Stomach (tissue), 9 donors: ENCODE results near the gene MBTD1. TPM values are rescaled to one million over a fixed set of nuclear protein-coding genes. Genes with fewer than 3 reads are reported as not detected.

Experiments used
- DNase-seq, 2 donors: peaks; one replicate each; pipeline versions ENCODE4 v3.0.0 to v3.0.0-alpha.2; 2013 to 2019
- H3K27ac ChIP-seq, 5 donors: fragments of 200-600 bp in 4 of 5; sonication (generic) in 4 of 5; one replicate each; pipeline ENCODE4 v1.5.1; 2013 to 2019; ENCODE audit warnings: mild to moderate bottlenecking in 1 of 5, moderate library complexity in 1 of 5
- H3K27me3 ChIP-seq, 3 donors: fragments of 200-600 bp; sonication (generic); one replicate each; pipeline ENCODE4 v1.5.1; 2017 to 2019; ENCODE audit warnings: mixed run types in 1 of 3
- H3K36me3 ChIP-seq, 4 donors: fragments of 200-600 bp; sonication (generic); 1 replicate in 3 of 4; 2 replicates in 1 of 4; pipeline ENCODE4 v1.5.1; 2016 to 2019
- H3K4me1 ChIP-seq, 4 donors: fragments of 200-600 bp; sonication (generic); one replicate each; pipeline ENCODE4 v1.5.1; 2016 to 2019
- H3K4me3 ChIP-seq, 4 donors: fragments of 200-600 bp; sonication (generic) in 3 of 4; one replicate each; pipeline ENCODE4 v1.5.1; 2016 to 2019; ENCODE audit warnings: mild to moderate bottlenecking in 1 of 4
- H3K9me3 ChIP-seq, 4 donors: fragments of 200-600 bp; sonication (generic); one replicate each; pipeline ENCODE4 v1.5.1; 2016 to 2019
- EP300 ChIP-seq: sonication (generic); formaldehyde crosslinking; IDR thresholded peaks from one replicate; pipeline ENCODE4 v1.6.1; 2017; ENCODE audit warnings: antibody characterized with exemption
- POLR2A ChIP-seq, 4 donors: fragments of 450-650 bp; IDR thresholded peaks; one replicate each; pipeline ENCODE4 v1.6.1; 2016; ENCODE audit warnings: antibody characterized with exemption in 4 of 4, control low read depth in 2 of 4, mild to moderate bottlenecking in 1 of 4, moderate library complexity in 1 of 4
- POLR2AphosphoS5 ChIP-seq, 3 donors: sonication (generic); formaldehyde crosslinking; IDR thresholded peaks; one replicate each; pipeline ENCODE4 v1.6.1; 2016; ENCODE audit warnings: antibody characterized with exemption in 3 of 3
- WGBS, 5 donors: extraction: QIAGEN DNeasy Blood & Tissue Kit in 3 of 5; methylation state at CpG; one replicate each; pipeline versions ENCODE4 v1.1.5 to v1.1.7; 2013 to 2018; 5-methylcytosine and 5-hydroxymethylcytosine counted together
- intact Hi-C: fragments of 100-400 bp; cut with DNase I; formaldehyde crosslinking; loops from one replicate; pipeline ENCODE4 v1.15.1; 2023; ENCODE audit warnings: low total_unique reads
- polyA plus RNA-seq, 3 donors: library from polyadenylated mRNA; stranded (reverse); fragments of 200-250 nt; gene quantifications; one replicate each; pipeline ENCODE4 v1.2.3, GENCODE V29; 2013
- total RNA-seq, 5 donors: library from RNA; depleted of rRNA; stranded (reverse); fragments of >200 nt; gene quantifications; one replicate each; pipeline versions ENCODE4 v1.1.0 to v1.2.3, GENCODE V29; 2014 to 2016
- TF ChIP-seq, protein P1 (sequence below), 7 experiments: fragments of 450-650 bp in 4 of 7; fragments of 200-600 bp in 3 of 7; sonication (generic) in 3 of 7; IDR thresholded peaks; one replicate each; pipeline ENCODE4 v1.5.1; 2016 to 2019; ENCODE audit warnings: antibody characterized with exemption in 7 of 7, control low read depth in 2 of 7, mild to moderate bottlenecking in 1 of 7
- donor health status: healthy with polysubstance abuse.
- donor health status: Bipolar disorder and iron deficiency.
- donor health status: healthy.

Gene MBTD1
- total and polyA plus RNA-seq, 8 donors: 4.4 to 56.7 (median 9.8) TPM

DNA sequence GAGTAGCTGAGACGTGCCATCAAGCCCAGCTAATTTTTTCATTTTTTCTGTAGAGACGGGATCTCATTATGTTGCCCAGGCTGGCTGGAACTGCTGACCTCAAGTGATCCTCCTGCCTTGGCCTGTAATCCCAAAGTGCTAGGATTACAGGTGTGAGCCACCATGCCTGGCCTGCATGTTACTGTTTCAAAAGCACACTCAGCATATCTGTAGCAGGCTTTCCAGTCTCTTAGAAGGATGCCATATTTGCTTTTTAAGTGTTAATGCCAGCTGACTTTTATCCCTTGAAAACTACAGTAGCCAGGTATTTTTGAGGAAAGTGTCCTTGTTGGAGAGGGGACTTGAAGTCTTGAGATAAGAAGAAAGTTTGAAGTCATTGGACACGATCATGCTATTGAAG lies 123.9 kb downstream of the MBTD1 start:
- Histone ChIP-seq H3K27ac (no peak overlapping the region), H3K4me3 (no peak overlapping the region), H3K4me1 (peaks cover 0 to 16% (median 5%) of the 10 kb centered on the region in 4 donors), H3K36me3 (no peaks in the 10 kb centered on the region), H3K9me3 (no peaks in the 10 kb centered on the region), H3K27me3 (no peaks in the 10 kb centered on the region)
- WGBS, 5 donors: 93 to 96% (median 95%) methylated on average over 3 of the region's 3 CpGs
- no peak for DNase-seq
- intact Hi-C loops: no loop called here
- TF ChIP-seq, protein P1, sequence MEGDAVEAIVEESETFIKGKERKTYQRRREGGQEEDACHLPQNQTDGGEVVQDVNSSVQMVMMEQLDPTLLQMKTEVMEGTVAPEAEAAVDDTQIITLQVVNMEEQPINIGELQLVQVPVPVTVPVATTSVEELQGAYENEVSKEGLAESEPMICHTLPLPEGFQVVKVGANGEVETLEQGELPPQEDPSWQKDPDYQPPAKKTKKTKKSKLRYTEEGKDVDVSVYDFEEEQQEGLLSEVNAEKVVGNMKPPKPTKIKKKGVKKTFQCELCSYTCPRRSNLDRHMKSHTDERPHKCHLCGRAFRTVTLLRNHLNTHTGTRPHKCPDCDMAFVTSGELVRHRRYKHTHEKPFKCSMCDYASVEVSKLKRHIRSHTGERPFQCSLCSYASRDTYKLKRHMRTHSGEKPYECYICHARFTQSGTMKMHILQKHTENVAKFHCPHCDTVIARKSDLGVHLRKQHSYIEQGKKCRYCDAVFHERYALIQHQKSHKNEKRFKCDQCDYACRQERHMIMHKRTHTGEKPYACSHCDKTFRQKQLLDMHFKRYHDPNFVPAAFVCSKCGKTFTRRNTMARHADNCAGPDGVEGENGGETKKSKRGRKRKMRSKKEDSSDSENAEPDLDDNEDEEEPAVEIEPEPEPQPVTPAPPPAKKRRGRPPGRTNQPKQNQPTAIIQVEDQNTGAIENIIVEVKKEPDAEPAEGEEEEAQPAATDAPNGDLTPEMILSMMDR (IDR thresholded peaks at IDR 0.05): no peak
- TF ChIP-seq EP300 (no peak), POLR2AphosphoS5 (IDR thresholded peaks at IDR 0.05) (no peak), POLR2A (IDR thresholded peaks at IDR 0.05) (no peak)

- 59 to 71% (median 68%) methylated on average over 2 of the region's 2 CpGs for WGBS, 5 donors
- H3K27ac ChIP-seq: peak overlapping the region in 3 of 5 donors; percentile 15 to 56 (median 22)
- no peak for DNase-seq
- TF ChIP-seq, protein P1 (IDR thresholded peaks at IDR 0.05): no peak
- TF ChIP-seq POLR2AphosphoS5 (IDR thresholded peaks at IDR 0.05) (no peak), POLR2A (IDR thresholded peaks at IDR 0.05) (no peak), EP300 (no peak)
- peaks cover 0 to 16% (median 6%) of the 10 kb centered on the region in 4 donors for H3K4me1 ChIP-seq
- no peaks in the 10 kb centered on the region for H3K9me3 ChIP-seq
- H3K27me3 ChIP-seq: no peaks in the 10 kb centered on the region
- intact Hi-C loops: no loop called here
- H3K36me3 ChIP-seq: no peaks in the 10 kb centered on the region
- H3K4me3 ChIP-seq: no peak overlapping the region
Observed at GRCh38 chr17:51133365-51133764, 126.5 kb downstream of the MBTD1 start.

DNA sequence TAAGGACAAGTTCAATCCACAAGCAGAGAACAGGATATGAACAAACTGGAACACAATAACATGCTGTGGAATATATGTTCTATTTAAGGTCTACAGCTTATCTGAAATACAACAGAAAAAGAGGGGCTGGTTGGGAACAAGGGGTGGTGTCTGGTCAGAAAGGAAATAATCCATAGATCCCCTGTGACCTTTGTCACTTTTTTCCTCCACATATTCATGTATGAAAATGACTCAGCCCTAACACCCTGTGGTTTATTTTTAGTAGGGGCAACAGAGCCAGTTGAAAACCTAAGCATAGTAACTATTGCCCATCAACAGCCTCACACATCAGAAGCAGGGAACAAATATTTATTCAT lies 126.9 kb downstream of the MBTD1 start:
- Histone ChIP-seq H3K4me3 (no peak overlapping the region), H3K27me3 (no peaks in the 10 kb centered on the region), H3K4me1 (peaks cover 0 to 16% (median 8%) of the 10 kb centered on the region in 4 donors), H3K9me3 (no peaks in the 10 kb centered on the region), H3K36me3 (no peaks in the 10 kb centered on the region), H3K27ac (peak overlapping the region in 3 of 5 donors; percentile 15 to 56 (median 22))
- peak in 1 of 2 donors; percentile 69 for DNase-seq
- TF ChIP-seq EP300 (no peak), POLR2AphosphoS5 (IDR thresholded peaks at IDR 0.05) (no peak), POLR2A (IDR thresholded peaks at IDR 0.05) (no peak)
- TF ChIP-seq, protein P1 (IDR thresholded peaks at IDR 0.05): no peak
- intact Hi-C loops: no loop called here

GRCh38 chr17:51128076-51128475 lies 131.8 kb downstream of the MBTD1 start:
- WGBS, 5 donors: 47 to 74% (median 66%) methylated on average over 3 of the region's 3 CpGs
- peak overlapping the region in 1 of 5 donors; percentile 26 for H3K27ac ChIP-seq
- no peak overlapping the region for H3K4me3 ChIP-seq
- H3K27me3 ChIP-seq: no peaks in the 10 kb centered on the region
- H3K4me1 ChIP-seq: peaks cover 0 to 31% (median 12%) of the 10 kb centered on the region in 4 donors
- intact Hi-C loops: no loop called here
- no peak for DNase-seq
- TF ChIP-seq, protein P1 (IDR thresholded peaks at IDR 0.05): no peak
- TF ChIP-seq EP300 (no peak), POLR2A (IDR thresholded peaks at IDR 0.05) (no peak), POLR2AphosphoS5 (IDR thresholded peaks at IDR 0.05) (no peak)
- no peaks in the 10 kb centered on the region for H3K36me3 ChIP-seq
- no peaks in the 10 kb centered on the region for H3K9me3 ChIP-seq

Other genes with a start within 250 kb of the MBTD1 start
- 100 to 1,000 TPM in 2 of 5 donors, 10 to 100 TPM in 3; 52.7 to 209 (median 63.1) TPM for gene SPAG9, start 139.2 kb downstream of the MBTD1 start, total RNA-seq
- gene SPAG9, start 139.2 kb downstream of the MBTD1 start, polyA plus RNA-seq: 10 to 100 TPM; 10.2 to 13.6 (median 11.9) TPM
- gene NME1, start 106.5 kb downstream of the MBTD1 start, total RNA-seq: 10 to 100 TPM in 2 of 5 donors, 1 to 10 TPM in 2, not detected in 1; 2.2 to 44.1 (median 18.0) TPM
- 100 to 1,000 TPM in 2 of 3 donors, 10 to 100 TPM in 1; 52.4 to 135 (median 126) TPM for gene NME1, start 106.5 kb downstream of the MBTD1 start, polyA plus RNA-seq
- gene NME2, start 93.6 kb downstream of the MBTD1 start, total RNA-seq: 100 to 1,000 TPM; 127 to 311 (median 264) TPM
- gene NME2, start 93.6 kb downstream of the MBTD1 start, polyA plus RNA-seq: 100 to 1,000 TPM; 754 to 877 (median 797) TPM
- gene UTP18, start 497 bp upstream of the MBTD1 start, total RNA-seq: 10 to 100 TPM in 4 of 5 donors, 1 to 10 TPM in 1; 3.6 to 38.9 (median 19.4) TPM
- gene UTP18, start 497 bp upstream of the MBTD1 start, polyA plus RNA-seq: 10 to 100 TPM; 18.0 to 37.1 (median 20.8) TPM